HG03159 (cell line): ENCODE measurements around the gene CACNA2D1.

Source experiments
- ATAC-seq: cut with Tn5 transposase; IDR thresholded peaks from one replicate; pipeline ENCODE4 v1.9.1; 2021; ENCODE audit warnings: mild to moderate bottlenecking, moderate library complexity; ENCODE audit not compliant: unreplicated experiment

The CACNA2D1 gene

GRCh38 chr7:82234457-82235049 lies 209.0 kb downstream of the CACNA2D1 start:
- ATAC-seq, result no peak

GRCh38 chr7:82230811-82231581 lies 212.6 kb downstream of the CACNA2D1 start:
- ATAC-seq, result no peak

DNA sequence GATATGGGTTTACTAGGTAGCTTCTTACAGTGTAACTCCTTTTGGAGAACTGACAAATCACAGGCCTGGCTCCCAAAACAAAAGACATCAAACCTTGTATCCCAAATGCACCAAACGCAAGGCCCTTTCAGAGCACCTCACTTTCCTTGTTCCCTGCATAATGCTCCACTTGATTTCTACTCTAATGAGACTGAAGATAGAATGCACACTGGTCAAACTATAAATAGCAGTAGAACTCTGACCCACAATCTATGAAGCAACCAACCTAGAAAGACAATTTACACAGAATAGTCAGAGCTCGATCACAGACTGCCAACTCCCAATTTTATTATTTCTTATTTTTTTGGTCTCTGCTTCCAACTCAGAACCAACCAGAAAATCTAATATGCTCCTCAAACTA lies 214.4 kb downstream of the CACNA2D1 start:
- ATAC-seq, result no peak

- no peak for ATAC-seq
These were observed 217.4 kb downstream of the CACNA2D1 start for GRCh38 chr7:82226191-82226590.

DNA sequence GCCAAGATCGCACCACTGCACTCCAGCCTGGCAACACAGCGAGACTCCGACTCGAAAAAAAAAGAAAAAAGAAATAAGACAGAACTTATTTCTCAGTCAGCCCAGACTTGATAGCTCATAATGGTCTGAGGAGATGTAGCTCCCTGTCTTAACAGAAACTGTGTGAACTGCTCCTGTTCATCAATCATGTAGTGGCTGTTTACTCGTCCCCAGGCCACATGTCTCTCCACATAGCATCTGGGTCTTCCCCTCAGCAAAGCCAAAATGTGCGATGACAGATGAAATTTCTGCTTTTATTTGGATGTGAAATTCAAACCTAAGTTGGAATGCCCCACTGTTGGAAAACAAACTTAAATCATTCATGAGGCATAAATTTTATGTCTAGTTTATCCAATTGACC lies 219.0 kb downstream of the CACNA2D1 start:
- ATAC-seq, result no peak

- ATAC-seq, result no peak
These were observed 220.0 kb downstream of the CACNA2D1 start for GRCh38 chr7:82223580-82223979.

DNA sequence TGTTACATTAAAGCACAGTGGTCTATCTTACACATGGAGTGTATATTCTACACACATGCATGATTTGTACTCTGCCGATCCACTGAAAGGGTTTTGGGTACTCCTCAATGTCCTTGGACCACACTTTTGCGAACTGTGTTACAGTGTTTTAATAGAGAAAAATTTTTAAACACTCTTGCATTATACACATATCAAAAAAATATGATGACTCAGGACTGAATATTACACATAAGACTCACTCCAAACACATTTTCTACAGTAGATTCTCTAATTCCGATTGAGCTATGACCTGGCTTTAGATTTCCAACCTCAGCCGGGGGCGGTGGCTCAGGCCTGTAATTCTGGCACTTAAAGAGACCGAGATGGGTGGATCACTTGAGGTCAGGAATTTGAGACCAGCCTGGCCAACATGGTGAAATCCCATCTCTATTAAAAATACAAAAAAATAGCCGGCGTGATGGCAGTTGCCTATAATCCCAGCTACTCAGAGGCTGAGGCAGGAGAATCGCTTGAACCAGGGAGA lies 222.4 kb downstream of the CACNA2D1 start:
- ATAC-seq, result no peak

DNA sequence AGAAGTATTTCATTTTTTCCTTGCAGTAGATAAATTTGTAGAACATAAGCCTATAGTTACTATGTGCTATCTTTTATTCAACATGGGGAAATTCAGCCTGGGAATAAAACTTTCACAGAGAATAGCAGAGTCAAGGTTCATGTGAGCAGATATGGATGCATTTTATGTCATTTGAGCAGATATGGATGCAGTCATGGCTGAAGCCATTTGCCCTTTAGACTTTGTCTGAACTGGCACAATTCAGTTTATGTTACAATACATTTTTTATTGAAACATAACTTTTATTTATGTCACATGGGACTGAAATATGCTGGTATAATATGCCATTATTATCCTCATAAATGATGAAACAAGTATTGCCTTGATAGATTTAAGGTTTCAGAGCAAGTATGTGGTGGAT lies 231.1 kb downstream of the CACNA2D1 start:
- ATAC-seq, result no peak

DNA sequence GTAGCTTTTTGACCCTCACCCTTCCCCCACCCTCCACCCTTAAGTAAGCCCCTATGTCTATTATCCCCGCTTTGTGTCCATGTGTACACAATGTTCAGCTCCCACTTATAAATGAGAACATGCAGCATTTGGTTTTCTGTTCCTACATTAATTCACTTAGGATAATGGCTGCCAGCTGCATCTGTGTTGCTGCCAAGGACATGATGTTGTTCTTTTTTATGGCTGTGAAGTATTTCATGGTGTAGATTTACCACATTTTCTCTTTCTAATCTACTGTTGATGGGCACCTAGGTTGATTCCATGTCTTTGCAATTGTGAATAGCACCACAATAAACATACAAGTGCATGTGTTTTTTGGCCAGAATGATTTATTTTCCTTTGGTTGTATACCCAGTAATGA lies 232.2 kb downstream of the CACNA2D1 start:
- ATAC-seq, result no peak

DNA sequence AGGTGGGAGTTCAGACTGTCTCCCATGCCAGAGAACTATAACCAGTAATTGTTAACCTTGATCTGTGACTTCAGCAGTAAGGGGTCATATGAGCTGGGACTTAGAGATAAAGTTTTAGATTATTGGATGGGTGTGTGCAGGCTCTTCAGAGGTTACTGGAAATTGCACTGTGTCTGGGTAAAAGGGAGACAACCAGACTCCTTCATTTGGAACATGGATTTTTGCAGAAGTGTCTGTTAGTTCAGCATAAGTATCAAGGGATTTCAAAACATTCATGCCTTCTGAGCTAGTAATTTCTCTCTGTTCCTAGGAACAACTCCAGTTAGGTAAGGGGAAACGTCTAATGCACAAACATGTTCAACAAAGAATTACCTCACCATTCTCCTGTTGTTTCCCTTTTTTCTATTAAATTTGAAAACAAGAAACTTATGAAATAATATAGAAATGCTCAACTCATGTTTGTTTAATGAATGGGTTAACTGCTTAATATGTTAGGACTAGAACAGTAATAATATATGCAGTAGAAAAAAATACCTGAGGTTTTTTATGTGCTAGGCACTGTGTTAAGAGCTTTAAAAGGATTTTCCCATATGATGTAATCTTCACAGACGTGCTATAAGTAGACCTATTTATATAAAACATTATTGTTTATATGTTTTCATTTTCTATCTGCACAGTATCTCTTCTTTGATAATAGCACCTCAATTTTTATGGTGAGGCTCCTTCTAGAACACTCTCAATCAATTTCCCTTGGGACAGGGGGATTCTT lies 233.0 kb downstream of the CACNA2D1 start:
- ATAC-seq, result no peak

GRCh38 chr7:82209179-82209747 lies 234.3 kb downstream of the CACNA2D1 start:
- ATAC-seq, result no peak

DNA sequence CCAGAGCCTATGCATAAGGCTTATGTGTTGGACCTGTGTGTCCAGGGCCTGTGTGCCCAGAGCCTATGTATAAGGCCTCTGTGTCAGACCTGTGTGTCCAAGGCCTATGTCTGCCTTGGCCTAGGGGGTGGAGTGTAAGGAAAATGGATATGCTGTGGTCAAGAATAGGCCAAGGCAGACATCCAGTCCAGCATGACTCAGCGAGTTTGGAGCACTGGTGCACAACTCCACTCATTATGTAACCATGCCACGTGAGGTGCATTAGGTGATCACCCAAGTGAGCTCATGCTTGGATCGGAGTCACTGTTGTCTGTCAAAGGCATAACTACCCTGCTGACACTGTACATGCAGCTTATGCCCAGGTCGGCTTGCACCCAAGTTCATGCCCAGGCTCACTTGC lies 238.9 kb downstream of the CACNA2D1 start:
- no peak for ATAC-seq

GRCh38 chr7:82202965-82203364 lies 240.6 kb downstream of the CACNA2D1 start:
- no peak for ATAC-seq

DNA sequence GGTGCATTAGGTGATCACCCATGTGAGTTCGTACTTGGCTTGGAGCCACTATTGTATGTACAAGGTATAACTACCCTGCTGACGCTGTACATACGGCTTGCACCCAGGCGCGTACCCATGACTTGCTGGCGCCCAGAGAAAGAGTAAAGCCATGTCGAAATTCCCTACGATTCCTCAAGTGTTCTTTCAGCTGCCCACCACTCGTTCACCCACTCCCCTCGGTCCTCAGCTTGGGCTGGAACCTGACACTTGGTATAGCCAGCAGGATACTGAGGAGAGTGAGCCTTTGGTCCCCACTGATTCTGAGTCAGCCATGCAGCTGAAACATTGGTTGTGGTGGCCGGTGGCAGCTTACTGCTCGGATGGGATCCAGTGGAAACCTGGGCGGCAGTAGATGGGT lies 241.5 kb downstream of the CACNA2D1 start:
- ATAC-seq, result no peak

- ATAC-seq, result no peak
These were observed 243.0 kb downstream of the CACNA2D1 start for GRCh38 chr7:82200601-82201000.

- no peak for ATAC-seq
These were observed 249.4 kb downstream of the CACNA2D1 start for GRCh38 chr7:82194016-82194643.

- no peak for ATAC-seq
These were observed 254.9 kb downstream of the CACNA2D1 start for GRCh38 chr7:82188636-82189035.

- ATAC-seq, result no peak
These were observed 258.1 kb downstream of the CACNA2D1 start for GRCh38 chr7:82185443-82185842.

- ATAC-seq, result no peak
These were observed 259.9 kb downstream of the CACNA2D1 start for GRCh38 chr7:82183634-82184033.

DNA sequence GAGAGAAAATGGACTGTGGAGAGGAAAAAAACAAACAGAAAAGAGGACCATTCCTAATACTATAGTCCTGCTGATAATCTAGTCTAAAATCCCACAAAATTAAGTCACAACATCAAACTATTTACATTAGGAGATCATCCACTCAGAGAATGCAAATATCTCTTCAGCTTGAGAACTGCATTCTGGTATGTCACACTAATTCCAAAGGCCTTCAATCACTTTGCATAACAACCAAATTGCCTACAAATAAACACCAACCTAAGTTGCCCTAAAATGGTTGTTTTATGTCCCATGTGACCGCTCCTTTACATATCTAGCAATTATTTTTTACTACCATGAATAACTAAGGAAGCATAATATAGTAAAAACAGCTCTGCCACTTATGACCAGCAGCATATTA lies 264.3 kb downstream of the CACNA2D1 start:
- no peak for ATAC-seq

DNA sequence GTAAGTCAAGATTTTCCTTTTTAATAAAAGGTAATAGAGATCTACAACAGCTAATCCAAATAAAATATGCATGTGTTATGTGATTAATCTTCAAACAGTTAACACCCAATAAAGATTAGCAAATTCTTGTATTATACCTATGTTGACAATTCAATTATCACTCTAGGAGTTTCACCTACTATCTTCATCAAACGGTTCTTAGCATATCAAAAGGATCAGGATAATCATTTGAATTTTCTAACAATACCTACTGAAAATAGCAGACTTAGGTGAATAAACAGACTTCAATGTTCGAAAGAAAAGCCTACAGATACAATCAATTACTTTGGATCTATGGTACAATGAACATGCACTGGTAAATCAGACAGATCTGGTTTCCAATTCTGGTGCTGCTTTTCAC lies 268.3 kb downstream of the CACNA2D1 start:
- ATAC-seq, result no peak
